SU-DHL-6 (cell line): Measurements from ENCODE around the gene VTI1A.

Experiments
- H2AFZ ChIP-seq: fragments of 200-600 bp; sonication (generic); 2 replicates; pipeline ENCODE4 v1.6.1; 2014; ENCODE audit warnings: low read depth, mild to moderate bottlenecking, moderate library complexity, mixed read lengths, antibody characterized with exemption, low read length; ENCODE audit not compliant: severe bottlenecking
- H3F3A ChIP-seq: fragments of 200-600 bp; shearing (Covaris generic); 2 replicates; pipeline ENCODE4 v1.6.0; 2016; ENCODE audit warnings: antibody characterized with exemption, mild to moderate bottlenecking; ENCODE audit not compliant: insufficient read depth
- H3K27ac ChIP-seq: fragments of 200-600 bp; sonication (generic); 2 replicates; pipeline ENCODE4 v1.5.1; 2016; ENCODE audit warnings: low read depth, mild to moderate bottlenecking, low read length, moderate library complexity, mixed read lengths
- H3K27me3 ChIP-seq: fragments of 200-600 bp; sonication (generic), shearing (Covaris generic); 2 replicates; pipeline ENCODE4 v1.6.0; 2014; ENCODE audit warnings: mild to moderate bottlenecking, low read length
- H3K36me3 ChIP-seq: fragments of 200-600 bp; sonication (generic); 2 replicates; pipeline ENCODE4 v1.6.1; 2014; ENCODE audit warnings: mild to moderate bottlenecking, low read length, mixed read lengths
- H3K4me2 ChIP-seq: fragments of 300-600, 200-600 bp; shearing (Covaris generic), sonication (generic); 2 replicates; pipeline ENCODE4 v1.6.0; 2014; ENCODE audit warnings: low read length, low read depth, mild to moderate bottlenecking; ENCODE audit not compliant: poor library complexity, severe bottlenecking
- H3K4me3 ChIP-seq: fragments of 200-600 bp; sonication (generic); 2 replicates; pipeline ENCODE4 v1.5.1; 2014; ENCODE audit warnings: antibody characterized with exemption, low read length, mild to moderate bottlenecking, mixed read lengths; ENCODE audit not compliant: insufficient read depth, poor library complexity, severe bottlenecking
- H3K79me2 ChIP-seq: fragments of 200-600 bp; sonication (generic); 2 replicates; pipeline ENCODE4 v1.6.1; 2014; ENCODE audit warnings: mild to moderate bottlenecking, low read length, moderate library complexity; ENCODE audit not compliant: insufficient read depth
- H3K9ac ChIP-seq: fragments of 200-600 bp; sonication (generic); 2 replicates; pipeline ENCODE4 v1.7.0; 2014; ENCODE audit warnings: mild to moderate bottlenecking, low read length
- H3K9me2 ChIP-seq: fragments of 200-600 bp; sonication (generic); replicated peaks from 2 replicates; pipeline ENCODE4 v1.6.1; 2014; ENCODE audit warnings: low read length; ENCODE audit not compliant: insufficient read depth
- H3K9me3 ChIP-seq: fragments of 200-600 bp; sonication (generic); 2 replicates; pipeline ENCODE4 v1.6.1; 2014; ENCODE audit warnings: low read length, mixed read lengths; ENCODE audit not compliant: insufficient read depth
- H4K20me1 ChIP-seq: fragments of 200-600 bp; sonication (generic); 2 replicates; pipeline ENCODE4 v1.6.1; 2014; ENCODE audit warnings: low read depth, mild to moderate bottlenecking, antibody characterized with exemption, low read length, moderate library complexity, mixed read lengths
- CTCF ChIP-seq: fragments of 200-600 bp; sonication (generic); IDR thresholded peaks from one replicate; pipeline ENCODE4 v1.5.1; 2017; ENCODE audit warnings: antibody characterized with exemption, mild to moderate bottlenecking, low read length, moderate library complexity; ENCODE audit not compliant: insufficient read depth, poor library complexity, severe bottlenecking
- EZH2phosphoT487 ChIP-seq: fragments of 200-600 bp; sonication (generic), shearing (Covaris generic); conservative IDR thresholded peaks from 2 replicates; pipeline ENCODE4 v1.6.1; 2018; ENCODE audit warnings: mild to moderate bottlenecking, antibody characterized with exemption, low read length, moderate library complexity, mixed read lengths

Gene VTI1A

GRCh38 chr10:112655722-112656121 is 208.7 kb downstream of the VTI1A start:
- no peak for TF ChIP-seq CTCF
- TF ChIP-seq EZH2phosphoT487 = no peak
- Histone ChIP-seq H3K27me3 (no peaks in the 10 kb centered on the region), H3K4me3 (no peak overlapping the region), H3K27ac (no peak overlapping the region), H3K9me3 (no peaks in the 10 kb centered on the region), H3K79me2 (no peaks in the 10 kb centered on the region), H3K4me2 (no peak overlapping the region), H3K9me2 (no peaks in the 10 kb centered on the region), H2AFZ (no peak overlapping the region), H3K9ac (no peak overlapping the region), H3F3A (no peaks in the 10 kb centered on the region), H3K36me3 (no peaks in the 10 kb centered on the region), H4K20me1 (no peaks in the 10 kb centered on the region)

- no peaks in the 10 kb centered on the region for H3F3A ChIP-seq
- H3K9me3 ChIP-seq = no peaks in the 10 kb centered on the region
- H3K27me3 ChIP-seq = no peaks in the 10 kb centered on the region
- TF ChIP-seq CTCF = no peak
- no peak for TF ChIP-seq EZH2phosphoT487
- no peaks in the 10 kb centered on the region for H4K20me1 ChIP-seq
- H3K36me3 ChIP-seq = no peaks in the 10 kb centered on the region
- H3K79me2 ChIP-seq = no peaks in the 10 kb centered on the region
- H3K27ac ChIP-seq = no peak overlapping the region
- no peaks in the 10 kb centered on the region for H3K9me2 ChIP-seq
- H3K4me3 ChIP-seq = no peak overlapping the region
- no peak overlapping the region for H3K4me2 ChIP-seq
- no peak overlapping the region for H2AFZ ChIP-seq
- no peak overlapping the region for H3K9ac ChIP-seq
Measured at GRCh38 chr10:112658465-112658864, 211.4 kb downstream of the VTI1A start.

GRCh38 chr10:112658900-112659638 is 212.1 kb downstream of the VTI1A start:
- H3K27ac ChIP-seq = no peak overlapping the region
- no peaks in the 10 kb centered on the region for H3K27me3 ChIP-seq
- H3F3A ChIP-seq = no peaks in the 10 kb centered on the region
- H3K36me3 ChIP-seq = no peaks in the 10 kb centered on the region
- no peaks in the 10 kb centered on the region for H4K20me1 ChIP-seq
- H2AFZ ChIP-seq = no peak overlapping the region
- TF ChIP-seq CTCF (no peak), EZH2phosphoT487 (no peak)
- H3K9me2 ChIP-seq = no peaks in the 10 kb centered on the region
- H3K4me2 ChIP-seq = no peak overlapping the region
- H3K9ac ChIP-seq = no peak overlapping the region
- no peaks in the 10 kb centered on the region for H3K9me3 ChIP-seq
- H3K4me3 ChIP-seq = no peak overlapping the region
- H3K79me2 ChIP-seq = no peaks in the 10 kb centered on the region
